DND-41 (cell line): Measurements from ENCODE around the gene NF1.

ENCODE experiments used
- CTCF ChIP-seq: IDR thresholded peaks from 2 replicates; pipeline ENCODE4 v1.5.1; 2012; ENCODE audit warnings: borderline replicate concordance, low read length, moderate library complexity, mild to moderate bottlenecking; ENCODE audit not compliant: poor library complexity, severe bottlenecking; ENCODE audit errors: extremely low read depth
- EZH2 ChIP-seq: IDR thresholded peaks from 3 replicates; pipeline ENCODE4 v1.6.1; 2012; ENCODE audit warnings: borderline replicate concordance, low read depth, mild to moderate bottlenecking, moderate library complexity, low read length, inconsistent platforms; ENCODE audit not compliant: severe bottlenecking

- TF ChIP-seq CTCF, result no peak
- TF ChIP-seq EZH2, result no peak
Observed at GRCh38 chr17:31349454-31349853, 254.7 kb downstream of the NF1 start.
